DND-41 (cell line): Measurements from ENCODE around the gene GNAZ.

ENCODE experiments used
- ATAC-seq: fragments of 200-7000 bp; cut with Tn5 transposase; 3 replicates; pipeline ENCODE4 v1.9.1; 2021; ENCODE audit warnings: low read depth; ENCODE audit not compliant: insufficient read depth
- DNase-seq: peaks from one replicate; pipeline ENCODE4 v3.0.0-alpha.2; 2020
- H2AFZ ChIP-seq: 2 replicates; pipeline ENCODE4 v1.6.0; 2012; ENCODE audit warnings: low read depth, low read length
- H3K27ac ChIP-seq: 2 replicates; pipeline ENCODE4 v1.5.1; 2012; ENCODE audit warnings: low read length, inconsistent platforms
- H3K27me3 ChIP-seq: fragments of 200-600 bp; sonication (generic); 2 replicates; pipeline ENCODE4 v1.6.0; 2012; ENCODE audit warnings: low read length, mild to moderate bottlenecking, inconsistent platforms; ENCODE audit not compliant: insufficient read depth, poor library complexity
- H3K36me3 ChIP-seq: 2 replicates; pipeline ENCODE4 v1.5.1; 2012; ENCODE audit warnings: low read length, inconsistent platforms; ENCODE audit not compliant: insufficient read depth
- H3K4me1 ChIP-seq: 2 replicates; pipeline ENCODE4 v1.5.1; 2012; ENCODE audit warnings: mild to moderate bottlenecking, low read length; ENCODE audit not compliant: insufficient read depth
- H3K4me2 ChIP-seq: 2 replicates; pipeline ENCODE4 v1.6.0; 2012; ENCODE audit warnings: mild to moderate bottlenecking, moderate library complexity, low read length, inconsistent platforms; ENCODE audit not compliant: insufficient read depth
- H3K4me3 ChIP-seq, 2 experiments: fragments of 200-600 bp in 1 of 2; shearing (Covaris generic) in 1 of 2; 2 replicates each; pipeline ENCODE4 v1.5.1; 2012 to 2016; ENCODE audit warnings: inconsistent platforms in 2 of 2, low read length in 2 of 2, mild to moderate bottlenecking in 2 of 2, low read depth in 1 of 2, moderate library complexity in 1 of 2
- H3K79me2 ChIP-seq: 2 replicates; pipeline ENCODE4 v1.6.0; 2012; ENCODE audit warnings: low read length, inconsistent platforms; ENCODE audit not compliant: insufficient read depth
- H3K9ac ChIP-seq: 2 replicates; pipeline ENCODE4 v1.6.0; 2012; ENCODE audit warnings: low read depth, mild to moderate bottlenecking, inconsistent platforms, low read length, moderate library complexity
- H3K9me3 ChIP-seq: 2 replicates; pipeline ENCODE4 v1.5.1; 2012; ENCODE audit warnings: low read length, moderate library complexity, mild to moderate bottlenecking, inconsistent platforms; ENCODE audit not compliant: insufficient read depth, severe bottlenecking
- H4K20me1 ChIP-seq: 2 replicates; pipeline ENCODE4 v1.6.0; 2012; ENCODE audit warnings: low read length; ENCODE audit not compliant: insufficient read depth
- EZH2 ChIP-seq: IDR thresholded peaks from 3 replicates; pipeline ENCODE4 v1.6.1; 2012; ENCODE audit warnings: borderline replicate concordance, low read depth, mild to moderate bottlenecking, moderate library complexity, low read length, inconsistent platforms; ENCODE audit not compliant: severe bottlenecking
- TF ChIP-seq, protein P1 (sequence below): IDR thresholded peaks from 2 replicates; pipeline ENCODE4 v1.5.1; 2012; ENCODE audit warnings: borderline replicate concordance, low read length, moderate library complexity, mild to moderate bottlenecking; ENCODE audit not compliant: poor library complexity, severe bottlenecking; ENCODE audit errors: extremely low read depth

GNAZ gene

DNA sequence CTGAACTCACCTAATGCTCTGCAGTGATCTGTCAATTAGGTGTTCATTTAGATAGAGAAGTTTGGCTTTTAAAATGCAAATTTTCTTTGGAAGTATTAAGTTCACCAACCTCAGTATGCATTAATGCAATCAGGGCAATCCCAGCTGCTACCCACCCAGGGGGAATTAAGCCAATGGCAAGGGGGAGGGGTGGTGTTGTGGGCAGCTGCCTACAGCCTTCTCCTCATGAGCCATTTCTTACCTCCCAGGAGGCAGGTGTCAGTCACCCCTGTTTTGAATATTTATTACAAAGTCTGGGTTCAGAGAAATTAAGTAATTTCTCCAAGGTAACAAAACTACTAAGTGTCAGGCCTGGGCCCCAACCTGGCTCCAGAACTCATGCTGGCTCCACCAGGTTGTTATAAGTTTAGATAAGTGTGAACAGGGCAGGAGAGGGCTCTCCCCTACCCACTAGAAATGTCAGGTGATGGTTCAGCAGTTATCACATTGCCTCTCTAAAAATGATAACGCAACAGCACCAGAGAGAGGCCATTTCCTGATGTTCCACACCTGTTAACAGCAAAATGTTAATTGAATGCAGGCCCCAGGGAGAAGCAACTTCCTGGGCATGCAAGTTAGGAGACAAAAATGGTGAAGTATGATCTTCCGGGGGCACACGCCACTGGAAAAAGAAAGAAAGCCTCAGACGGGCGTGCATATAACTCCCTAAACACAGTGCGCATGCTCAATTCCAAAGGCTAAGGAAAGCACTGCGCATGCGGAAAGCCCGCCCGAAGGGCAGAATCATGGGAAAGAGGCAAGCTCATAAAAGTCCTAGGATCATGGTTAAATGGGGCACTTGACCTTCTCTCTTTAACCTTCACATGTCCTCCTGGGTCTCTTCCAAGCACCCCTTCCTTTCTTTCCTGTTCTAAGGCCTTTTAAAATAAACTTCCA is 35.4 kb upstream of the GNAZ start:
- no peaks in the 10 kb centered on the region for H4K20me1 ChIP-seq
- peak overlapping the region; percentile 16; the same call in 1 of the 2 replicates for H3K9ac ChIP-seq
- peaks cover 33% of the 10 kb centered on the region for H3K4me1 ChIP-seq
- H3K9me3 ChIP-seq = no peaks in the 10 kb centered on the region
- DNase-seq (no peak), ATAC-seq (no peak)
- TF ChIP-seq EZH2 = no peak
- TF ChIP-seq, protein P1, sequence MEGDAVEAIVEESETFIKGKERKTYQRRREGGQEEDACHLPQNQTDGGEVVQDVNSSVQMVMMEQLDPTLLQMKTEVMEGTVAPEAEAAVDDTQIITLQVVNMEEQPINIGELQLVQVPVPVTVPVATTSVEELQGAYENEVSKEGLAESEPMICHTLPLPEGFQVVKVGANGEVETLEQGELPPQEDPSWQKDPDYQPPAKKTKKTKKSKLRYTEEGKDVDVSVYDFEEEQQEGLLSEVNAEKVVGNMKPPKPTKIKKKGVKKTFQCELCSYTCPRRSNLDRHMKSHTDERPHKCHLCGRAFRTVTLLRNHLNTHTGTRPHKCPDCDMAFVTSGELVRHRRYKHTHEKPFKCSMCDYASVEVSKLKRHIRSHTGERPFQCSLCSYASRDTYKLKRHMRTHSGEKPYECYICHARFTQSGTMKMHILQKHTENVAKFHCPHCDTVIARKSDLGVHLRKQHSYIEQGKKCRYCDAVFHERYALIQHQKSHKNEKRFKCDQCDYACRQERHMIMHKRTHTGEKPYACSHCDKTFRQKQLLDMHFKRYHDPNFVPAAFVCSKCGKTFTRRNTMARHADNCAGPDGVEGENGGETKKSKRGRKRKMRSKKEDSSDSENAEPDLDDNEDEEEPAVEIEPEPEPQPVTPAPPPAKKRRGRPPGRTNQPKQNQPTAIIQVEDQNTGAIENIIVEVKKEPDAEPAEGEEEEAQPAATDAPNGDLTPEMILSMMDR = no peak
- H2AFZ ChIP-seq = peak overlapping the region; percentile 12; the same call in 1 of the 2 replicates
- H3K79me2 ChIP-seq = no peaks in the 10 kb centered on the region
- H3K4me3 ChIP-seq = no peak overlapping the region
- no peaks in the 10 kb centered on the region for H3K36me3 ChIP-seq
- H3K27ac ChIP-seq = peak overlapping the region; percentile 77
- no peak overlapping the region for H3K4me2 ChIP-seq
- H3K27me3 ChIP-seq = no peaks in the 10 kb centered on the region

DNA sequence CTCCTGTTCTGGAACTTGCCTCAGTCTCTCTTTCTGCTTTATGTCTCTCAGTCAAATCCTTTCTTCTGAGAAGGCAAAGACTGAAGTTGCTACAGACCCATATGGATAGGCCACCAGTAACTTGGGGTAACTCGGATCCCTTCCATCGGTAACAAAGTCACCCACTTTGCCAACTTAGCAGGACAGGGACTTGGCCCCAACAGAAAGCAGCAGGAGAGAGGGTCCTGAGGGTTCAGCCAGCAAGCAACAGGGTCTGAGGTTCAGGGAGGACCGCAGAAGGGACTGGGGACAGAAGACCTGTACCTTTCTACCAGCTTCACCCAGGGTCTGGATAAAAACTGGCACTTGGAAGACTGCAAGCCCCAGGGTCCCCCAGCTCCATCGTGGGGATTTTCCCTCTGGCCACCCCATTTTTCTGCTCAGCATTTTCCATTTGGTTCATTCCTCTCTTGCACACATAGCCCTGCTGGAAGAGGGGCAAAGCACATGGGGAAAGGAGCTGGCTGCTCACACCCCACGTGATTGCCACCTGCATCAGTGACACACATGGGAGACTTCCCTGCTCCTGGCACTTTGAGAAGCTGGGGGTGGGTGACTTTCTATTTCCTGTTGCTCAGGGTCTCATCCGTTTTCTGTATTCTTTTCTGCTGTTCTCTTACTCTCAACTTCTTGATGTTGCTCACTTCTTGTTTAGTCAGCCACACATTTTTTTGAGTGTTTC is 34.6 kb upstream of the GNAZ start:
- Histone ChIP-seq H3K4me1 (peaks cover 33% of the 10 kb centered on the region), H3K27ac (peak overlapping the region; percentile 77), H3K27me3 (no peaks in the 10 kb centered on the region), H3K4me3 (no peak overlapping the region), H3K36me3 (no peaks in the 10 kb centered on the region), H3K79me2 (no peaks in the 10 kb centered on the region), H3K4me2 (no peak overlapping the region), H4K20me1 (no peaks in the 10 kb centered on the region), H2AFZ (peak overlapping the region; percentile 12), H3K9me3 (no peaks in the 10 kb centered on the region), H3K9ac (peak overlapping the region; percentile 16)
- DNase-seq (peak; percentile 78), ATAC-seq (peak; percentile 89)
- TF ChIP-seq EZH2 = no peak
- TF ChIP-seq, protein P1 = peak; percentile 13

DNA sequence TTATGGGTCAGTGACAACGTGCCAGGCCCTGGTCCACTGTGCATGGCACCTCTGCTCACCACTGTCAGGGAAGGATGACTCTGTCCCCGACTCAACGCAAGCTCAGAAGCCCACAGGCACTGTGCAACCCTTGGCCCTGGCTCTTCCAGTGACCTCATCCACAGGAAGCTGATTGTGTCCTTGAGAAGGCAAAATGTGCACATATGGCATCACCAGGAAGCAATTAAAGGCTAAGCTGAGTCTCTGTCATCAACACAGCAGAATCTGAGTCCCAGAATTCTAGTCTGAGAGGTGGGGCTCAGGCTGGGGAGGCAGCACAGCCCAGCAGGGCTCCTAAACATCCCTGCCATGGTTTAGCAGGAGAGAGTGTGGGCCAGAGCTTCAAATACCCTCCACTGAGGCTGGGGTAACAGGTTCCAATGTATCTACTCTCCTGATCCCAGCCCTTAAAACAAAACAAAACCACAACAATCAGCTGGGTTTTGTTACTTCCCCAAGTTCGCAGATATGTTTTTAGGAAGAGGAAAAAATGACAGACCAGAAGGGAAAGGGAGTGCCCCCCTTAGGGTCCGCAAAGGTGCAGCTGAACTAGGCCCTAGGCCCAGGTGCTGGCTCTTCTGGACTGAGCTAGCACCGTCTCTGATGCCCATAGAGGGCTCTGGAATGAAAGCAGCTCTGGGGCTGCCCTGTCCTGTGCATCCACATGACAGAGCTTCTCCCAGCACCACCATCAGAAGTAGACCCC is 33.5 kb upstream of the GNAZ start:
- Histone ChIP-seq H3K79me2 (no peaks in the 10 kb centered on the region), H3K4me2 (no peak overlapping the region), H4K20me1 (no peaks in the 10 kb centered on the region), H3K9ac (peak overlapping the region; percentile 0; the same call in 1 of the 2 replicates), H3K36me3 (no peaks in the 10 kb centered on the region), H3K27me3 (no peaks in the 10 kb centered on the region), H3K4me1 (peaks cover 33% of the 10 kb centered on the region), H3K4me3 (no peak overlapping the region), H2AFZ (peak overlapping the region; percentile 30; the same call in 1 of the 2 replicates), H3K27ac (peak overlapping the region; percentile 77), H3K9me3 (no peaks in the 10 kb centered on the region)
- DNase-seq (peak; percentile 31), ATAC-seq (peak; percentile 58)
- no peak for TF ChIP-seq EZH2
- TF ChIP-seq, protein P1 = no peak
